GM19438 (cell line): ENCODE measurements around the gene RBM38.

Experiments
- ATAC-seq: cut with Tn5 transposase; IDR thresholded peaks from one replicate; pipeline ENCODE4 v1.9.1; 2021; ENCODE audit warnings: low read depth; ENCODE audit not compliant: unreplicated experiment

The RBM38 gene

DNA sequence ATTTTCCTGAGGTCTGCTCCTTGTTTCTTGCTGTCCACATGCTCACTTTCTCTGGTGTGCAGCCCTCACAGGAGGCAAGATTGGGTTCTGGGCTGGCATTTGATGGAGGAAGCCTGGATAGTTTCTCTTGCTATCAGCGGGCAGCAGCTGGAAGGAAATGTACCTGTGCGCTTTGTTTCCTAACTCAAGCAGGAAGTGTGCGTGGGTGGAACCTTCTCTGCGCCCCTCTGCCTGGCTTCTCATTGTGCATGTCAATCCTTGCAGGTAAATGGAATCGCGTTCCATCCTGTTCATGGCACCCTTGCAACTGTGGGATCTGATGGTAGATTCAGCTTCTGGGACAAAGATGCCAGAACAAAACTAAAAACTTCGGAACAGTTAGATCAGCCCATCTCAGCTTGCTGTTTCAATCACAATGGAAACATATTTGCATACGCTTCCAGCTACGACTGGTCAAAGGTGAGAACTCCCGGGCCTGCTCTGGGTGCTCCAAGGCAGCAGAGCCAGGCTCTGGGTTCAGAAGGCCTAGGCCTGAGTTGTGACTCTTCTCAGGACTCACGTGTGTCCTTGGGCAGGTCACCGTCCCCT, 16.8 kb upstream of the RBM38 start:
- no peak for ATAC-seq

DNA sequence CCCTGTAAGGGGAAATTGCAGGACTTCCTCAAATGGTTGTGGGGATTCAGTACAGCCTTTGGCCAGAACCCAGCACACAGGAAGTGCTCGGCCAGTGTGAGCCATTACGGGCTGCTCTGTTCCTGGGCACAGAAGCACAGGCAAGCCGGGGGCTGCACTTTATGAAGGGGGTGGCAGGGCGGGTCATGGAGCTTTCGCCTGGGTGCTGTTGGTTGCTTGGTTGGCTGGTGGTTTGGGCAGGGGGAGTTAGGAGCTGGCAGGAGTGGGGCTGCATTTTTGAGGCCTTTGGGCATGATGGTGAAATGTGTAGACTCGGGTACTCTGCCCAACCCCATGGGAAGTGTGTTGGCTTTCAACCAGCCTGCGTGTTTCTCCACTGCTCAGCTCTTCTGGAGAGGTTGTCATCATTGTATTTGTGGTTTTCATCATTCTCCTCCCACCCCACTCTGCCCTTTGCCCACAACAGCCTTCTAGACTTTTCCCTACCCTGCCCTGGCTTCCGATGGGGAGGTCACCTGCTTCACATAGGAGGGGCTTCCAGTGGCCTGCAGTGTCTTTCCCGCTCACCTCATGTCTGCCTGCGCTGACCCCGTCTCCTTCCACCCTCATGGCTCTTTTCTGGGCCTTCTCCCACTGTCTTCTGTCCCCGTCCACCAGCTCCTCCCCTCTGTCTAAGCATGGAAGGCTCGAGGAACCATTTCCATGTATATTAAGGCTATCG, 16.1 kb upstream of the RBM38 start:
- ATAC-seq: no peak

DNA sequence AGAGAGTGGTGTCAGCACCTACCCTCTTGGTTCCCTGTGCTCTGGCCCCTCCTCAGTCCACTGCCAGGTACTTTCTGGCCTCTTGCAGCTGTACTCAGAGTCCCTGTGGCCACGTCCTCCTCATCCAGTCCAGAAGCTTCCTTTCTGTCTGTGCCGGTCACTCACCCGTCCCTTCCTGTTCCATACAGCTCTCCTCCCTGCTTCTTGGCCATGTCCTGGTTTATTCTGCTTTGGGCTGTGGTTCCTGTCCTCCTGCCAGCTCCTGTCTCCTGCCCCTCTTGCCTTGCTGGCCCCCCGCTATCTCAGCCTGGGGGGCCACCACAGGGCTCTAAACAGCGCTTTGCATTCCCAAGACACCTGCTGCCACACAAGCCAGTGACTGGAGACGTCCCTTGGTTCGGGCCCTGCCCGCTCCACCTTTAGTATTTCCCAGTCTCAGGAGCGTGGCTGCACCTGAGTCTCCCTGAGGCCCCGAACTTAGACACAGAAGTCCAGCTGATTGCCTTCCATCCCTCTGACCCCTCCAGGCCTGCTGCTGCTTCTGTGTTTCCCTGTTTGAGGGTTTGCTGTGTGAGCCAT, 15.5 kb upstream of the RBM38 start:
- no peak for ATAC-seq

DNA sequence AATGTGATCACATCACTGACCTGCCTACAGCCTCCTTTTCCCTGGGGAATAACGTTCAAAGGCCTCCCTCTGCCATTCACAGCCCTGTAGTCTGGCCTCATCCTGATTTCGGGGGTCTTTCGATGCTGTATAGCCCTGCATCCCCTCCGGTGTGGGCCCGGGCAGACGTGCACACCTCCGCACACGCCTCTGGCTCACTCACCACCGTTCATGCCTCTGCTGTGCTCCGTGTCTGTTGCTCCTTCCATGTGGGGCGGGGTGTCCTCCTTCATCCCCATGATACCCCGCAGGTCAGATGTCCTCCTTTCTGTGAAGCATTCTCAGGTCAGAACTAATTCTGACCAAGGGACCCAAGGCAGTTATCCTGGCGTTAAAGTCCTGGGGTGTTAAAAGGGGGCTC, 13.8 kb upstream of the RBM38 start:
- no peak for ATAC-seq

DNA sequence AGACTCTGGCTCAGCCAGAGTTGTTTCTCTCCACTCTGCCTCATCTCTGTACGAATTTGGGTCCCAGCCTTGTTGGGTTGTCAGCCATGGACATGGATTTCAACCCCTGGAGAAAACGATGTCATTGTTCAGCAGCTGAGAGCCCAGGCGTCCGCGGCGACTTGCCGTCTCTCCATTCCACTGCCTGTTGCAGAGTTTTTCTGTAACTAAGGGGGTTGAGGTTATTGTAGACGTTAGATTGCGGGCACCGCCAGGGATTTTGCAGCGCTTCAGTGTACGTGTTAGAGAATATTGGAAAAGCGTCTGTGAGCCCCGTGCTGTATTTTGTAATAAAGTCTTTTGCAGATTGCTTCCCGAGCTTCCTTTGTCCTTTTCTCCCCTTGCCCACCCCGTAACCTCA, 13.1 kb upstream of the RBM38 start:
- no peak for ATAC-seq

DNA sequence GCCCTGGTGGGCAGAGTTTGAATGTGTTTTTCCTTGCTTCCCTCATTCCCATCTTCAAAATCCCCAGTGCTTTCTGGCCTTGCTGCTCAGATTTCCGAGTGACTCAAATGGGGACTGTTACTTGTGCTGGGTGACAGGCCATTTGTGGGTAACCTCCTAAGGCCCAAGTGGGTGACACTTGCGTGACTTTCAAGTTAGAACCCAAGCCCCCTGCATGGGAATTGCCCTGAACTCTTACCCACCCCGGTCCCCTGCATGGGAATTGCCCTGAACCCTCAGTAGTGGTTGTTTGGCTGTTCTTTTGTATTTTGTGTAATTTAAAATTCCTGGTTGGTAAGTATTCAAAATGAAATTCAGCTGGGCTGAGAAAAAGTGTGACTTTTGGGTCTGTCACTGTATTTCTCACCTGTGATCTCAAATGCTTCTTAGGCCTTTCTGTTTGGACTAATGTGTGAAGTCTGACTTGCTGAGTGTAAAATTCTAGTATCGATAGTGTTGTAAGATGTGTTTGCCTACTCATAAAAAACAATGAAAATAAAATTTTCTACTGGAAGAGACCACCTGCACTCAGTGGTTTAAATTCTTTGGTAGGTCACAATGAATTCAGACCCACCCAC, 12.4 kb upstream of the RBM38 start:
- no peak for ATAC-seq

DNA sequence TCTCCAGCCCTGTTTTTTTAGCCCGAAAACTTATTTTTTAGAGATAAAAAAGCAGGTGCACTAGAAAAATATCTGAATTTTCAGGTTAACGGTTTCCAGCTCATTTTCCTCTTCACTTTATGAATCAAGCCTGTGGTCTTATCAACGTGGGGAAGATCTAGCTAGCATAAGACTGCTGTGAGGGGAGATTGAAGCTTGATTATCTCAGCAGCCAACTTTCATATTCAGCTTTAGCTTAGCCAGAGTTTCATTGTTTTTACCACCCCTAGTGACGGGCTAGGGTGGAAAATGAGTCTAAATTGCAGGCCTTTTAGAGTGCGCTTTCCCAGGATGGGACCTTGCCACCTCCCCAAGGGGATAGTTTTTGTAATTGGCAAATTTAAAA, 11.9 kb upstream of the RBM38 start:
- no peak for ATAC-seq

DNA sequence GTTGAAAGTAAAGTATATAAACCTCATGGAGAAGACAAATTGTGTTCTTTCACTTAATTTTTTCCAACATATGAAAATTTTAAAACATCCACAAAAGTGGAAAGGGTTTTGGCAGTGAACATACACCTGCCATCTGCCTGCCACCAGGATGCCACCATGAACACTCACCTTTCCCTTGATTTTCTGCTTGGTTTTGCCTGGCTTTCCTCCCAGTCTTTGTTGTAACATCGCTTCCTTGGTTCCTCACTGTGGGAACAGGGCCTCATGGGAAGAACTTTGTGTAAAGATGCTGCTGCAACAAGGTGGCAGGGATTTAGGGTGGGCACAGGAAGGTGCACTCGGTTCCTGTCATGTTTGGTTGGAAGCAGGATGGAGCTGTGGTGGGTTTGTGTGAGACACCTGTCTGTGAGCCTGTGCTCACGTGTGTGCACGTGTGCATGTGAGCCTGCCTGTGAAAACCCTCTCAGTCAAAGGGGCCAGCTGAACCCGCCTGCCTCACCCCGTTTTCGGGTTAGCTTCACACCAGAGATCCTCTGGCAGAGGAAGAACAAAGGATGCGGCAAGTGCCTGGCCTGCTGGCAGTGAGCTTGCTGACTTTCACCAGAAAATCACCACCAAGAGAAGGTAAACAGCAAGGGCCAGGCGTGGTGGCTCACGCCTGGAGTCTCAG, 11.0 kb upstream of the RBM38 start:
- no peak for ATAC-seq

DNA sequence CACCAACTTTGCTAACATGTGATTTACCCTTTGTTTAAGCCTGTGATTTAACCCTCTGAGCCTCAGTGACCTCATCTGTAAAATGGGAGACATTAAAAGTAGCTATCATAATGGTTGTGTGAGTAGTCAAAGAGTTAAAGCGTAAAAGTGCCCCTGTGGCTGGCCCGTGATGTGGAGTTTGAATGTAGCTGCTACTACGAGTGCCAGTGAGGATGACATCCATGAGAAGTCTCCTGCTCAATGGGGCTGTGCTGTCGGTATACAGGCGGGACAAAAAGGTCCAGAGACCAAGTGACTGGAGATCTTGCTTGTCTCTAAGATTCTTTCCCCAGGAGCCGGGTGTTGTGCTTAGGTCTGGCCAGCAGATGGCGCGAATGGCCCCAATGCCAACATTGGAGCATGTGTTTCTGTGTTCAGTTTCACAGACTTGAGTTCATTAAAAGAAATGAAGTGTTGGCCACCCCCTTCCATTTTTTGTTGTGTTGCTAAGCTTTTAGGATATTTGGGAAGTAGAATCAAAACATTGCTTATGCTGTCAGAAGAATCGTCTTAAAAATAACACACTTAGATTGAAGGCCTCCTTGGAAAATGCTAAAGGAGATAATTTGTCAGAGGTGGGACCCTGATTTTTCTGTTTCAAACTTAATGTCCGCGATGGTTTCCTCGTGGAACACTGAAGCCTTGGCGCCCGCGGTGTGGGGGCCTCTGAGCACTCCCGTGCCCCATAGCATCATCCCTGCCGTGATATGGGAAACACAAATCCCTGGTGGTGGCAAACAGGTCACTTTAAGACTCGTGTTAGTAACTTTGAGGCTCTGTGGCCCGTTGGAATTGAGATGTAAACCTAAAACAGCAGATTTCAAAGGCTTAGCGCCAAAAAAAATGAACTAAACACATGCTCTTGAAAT, 9.3 kb upstream of the RBM38 start:
- no peak for ATAC-seq

DNA sequence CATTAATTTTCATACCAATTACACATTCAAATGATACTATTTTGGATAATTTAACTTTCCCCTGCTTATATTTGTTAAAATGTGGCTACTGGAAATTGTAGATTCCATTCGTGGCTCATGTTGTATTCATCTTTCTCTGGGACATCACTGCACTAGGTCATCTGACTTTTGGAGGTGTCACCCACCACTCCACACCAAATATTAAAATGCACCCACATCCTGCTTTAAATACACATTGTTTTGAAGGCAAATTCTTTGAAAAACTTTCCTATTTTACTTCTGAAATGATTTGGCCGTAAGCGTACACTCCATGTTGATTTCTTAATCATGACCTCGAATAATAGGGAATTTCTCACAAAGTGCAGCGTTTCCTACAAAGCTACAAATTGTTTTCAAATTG, 8.7 kb upstream of the RBM38 start:
- no peak for ATAC-seq

DNA sequence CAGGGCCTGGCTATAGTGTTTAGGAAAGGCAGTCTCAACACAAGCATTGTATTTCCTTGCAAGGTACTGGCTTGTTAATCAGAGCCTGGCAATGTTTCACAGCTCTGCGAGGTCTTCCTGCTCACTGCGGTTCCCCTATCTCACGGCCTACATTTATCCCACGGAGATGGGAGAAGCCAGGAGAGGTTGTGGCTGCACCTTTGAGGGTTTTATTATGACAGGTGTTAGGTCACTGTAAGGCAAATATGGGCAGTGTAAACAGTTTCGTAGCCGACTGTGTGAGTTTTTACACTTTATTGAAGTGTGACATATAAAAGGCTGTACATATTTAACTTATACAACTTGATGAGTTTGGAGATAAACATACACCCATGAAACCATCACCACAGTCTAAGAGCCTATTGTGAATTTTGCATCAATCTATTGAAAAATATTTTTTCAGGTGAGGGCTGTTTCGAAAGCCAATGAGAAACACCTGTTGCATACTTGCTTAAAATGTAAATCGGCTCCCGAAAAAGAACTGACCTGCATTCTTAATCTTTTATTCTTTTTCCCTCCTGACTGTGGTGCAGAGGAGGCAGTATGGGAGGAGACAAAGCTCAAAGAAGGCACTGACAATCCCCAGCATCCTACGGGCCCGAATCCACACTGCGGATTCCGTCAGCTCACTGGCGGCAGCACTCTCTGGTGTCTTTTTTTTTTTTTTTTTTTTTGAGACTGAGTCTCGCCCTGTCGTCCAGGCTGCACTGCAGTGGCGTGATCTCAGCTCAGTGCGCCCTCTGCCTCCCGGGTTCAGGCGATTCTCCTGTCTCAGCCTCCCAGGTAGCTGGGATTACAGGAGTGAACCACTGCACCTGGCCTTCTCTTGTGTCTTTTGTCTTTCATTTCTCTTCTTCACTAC, 7.5 kb upstream of the RBM38 start:
- ATAC-seq: no peak

DNA sequence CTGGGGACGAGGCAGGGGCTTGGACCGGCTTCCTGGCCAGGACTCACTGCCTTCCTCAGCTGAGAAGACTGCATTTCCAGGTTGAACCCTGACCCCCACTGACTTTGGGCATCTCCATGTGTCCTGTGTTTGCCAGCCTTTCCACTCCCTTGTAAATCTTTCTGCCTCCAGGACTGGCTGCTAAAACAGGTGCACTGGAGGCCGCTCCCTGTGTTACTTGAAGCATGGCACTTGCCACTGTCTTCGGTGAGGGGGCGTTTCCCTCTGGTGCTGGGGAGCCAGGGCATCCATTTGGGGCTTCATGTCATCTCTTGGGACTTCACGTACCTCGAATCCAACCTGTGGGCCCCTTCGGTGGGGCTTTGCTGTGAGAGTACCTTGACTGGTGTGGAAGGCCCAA, 6.7 kb upstream of the RBM38 start:
- ATAC-seq: no peak

DNA sequence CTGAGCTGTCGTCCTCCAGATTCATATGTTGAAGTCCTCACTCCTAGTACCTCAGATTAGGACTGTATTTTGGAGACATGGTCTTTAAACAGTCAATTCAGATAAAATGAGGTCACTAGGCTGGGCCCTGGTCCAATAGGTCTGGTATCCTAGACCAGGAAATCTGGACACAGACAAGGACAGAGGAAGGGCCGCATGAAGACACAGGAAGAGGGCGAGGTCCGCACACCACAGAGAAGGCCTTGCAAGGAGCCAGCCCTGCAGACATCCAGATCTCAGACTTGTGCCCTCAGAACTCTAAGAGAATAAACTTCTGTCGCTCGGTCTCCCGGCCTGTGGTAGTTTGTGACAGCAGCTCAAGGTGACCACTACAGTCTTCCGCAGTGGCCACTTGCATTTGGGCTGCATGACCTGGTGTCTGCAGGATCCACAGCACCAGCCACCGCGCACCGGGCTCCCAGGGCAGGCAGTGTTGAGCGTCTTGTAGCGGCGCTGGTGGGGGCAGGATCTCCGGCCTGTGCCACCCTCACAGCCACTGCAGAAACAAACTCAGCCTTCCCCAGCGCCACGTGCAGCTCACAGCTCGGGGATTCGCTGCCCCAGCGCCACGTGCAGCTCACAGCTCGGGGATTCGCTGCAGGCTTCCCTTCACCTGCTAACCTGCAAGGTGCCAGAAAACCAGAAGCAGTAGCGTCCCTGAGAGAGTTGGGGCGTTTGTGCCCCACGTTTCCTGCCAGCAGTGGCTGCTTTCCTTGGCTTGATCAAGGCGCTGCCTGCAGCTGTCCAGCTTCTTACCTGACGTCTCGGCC, 6.0 kb upstream of the RBM38 start:
- ATAC-seq: no peak

DNA sequence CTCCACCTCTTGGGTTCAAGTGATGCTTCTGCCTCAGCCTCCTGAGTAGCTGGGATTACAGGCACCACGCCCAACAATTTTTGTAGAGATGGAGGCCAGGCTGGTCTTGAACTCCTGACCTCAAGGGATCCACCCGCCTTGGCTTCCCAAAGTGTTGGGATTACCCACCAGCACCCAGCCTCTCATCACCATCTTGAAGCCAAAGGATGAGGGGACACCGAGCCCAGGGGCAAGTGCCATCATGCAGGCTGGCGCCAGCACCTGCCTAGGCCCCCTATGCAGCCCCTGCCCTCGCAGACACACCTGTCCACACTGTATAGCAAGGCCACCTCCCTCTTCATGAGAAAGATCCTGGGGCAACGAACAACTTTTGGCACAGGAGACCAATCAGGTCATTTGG, 5.3 kb upstream of the RBM38 start:
- no peak for ATAC-seq

DNA sequence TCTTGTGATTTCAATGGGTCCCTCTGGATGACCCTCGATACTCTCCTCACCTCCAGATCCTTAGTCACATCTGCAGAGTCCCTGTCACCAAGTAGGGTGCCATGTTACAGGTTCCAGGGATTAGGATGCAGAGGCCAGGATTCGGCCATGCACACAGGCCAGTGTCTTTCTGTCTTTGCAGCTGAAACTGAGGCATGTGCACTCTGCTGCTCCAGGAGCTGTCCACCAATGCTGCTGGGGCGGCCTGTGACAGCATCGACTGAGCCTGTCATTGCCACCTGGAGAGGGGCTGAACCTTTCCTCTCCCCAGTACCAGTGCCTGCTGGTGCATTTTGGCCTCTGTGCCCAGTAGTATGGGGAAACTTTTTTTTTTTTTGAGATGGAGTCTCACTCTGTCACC, 4.4 kb upstream of the RBM38 start:
- no peak for ATAC-seq

DNA sequence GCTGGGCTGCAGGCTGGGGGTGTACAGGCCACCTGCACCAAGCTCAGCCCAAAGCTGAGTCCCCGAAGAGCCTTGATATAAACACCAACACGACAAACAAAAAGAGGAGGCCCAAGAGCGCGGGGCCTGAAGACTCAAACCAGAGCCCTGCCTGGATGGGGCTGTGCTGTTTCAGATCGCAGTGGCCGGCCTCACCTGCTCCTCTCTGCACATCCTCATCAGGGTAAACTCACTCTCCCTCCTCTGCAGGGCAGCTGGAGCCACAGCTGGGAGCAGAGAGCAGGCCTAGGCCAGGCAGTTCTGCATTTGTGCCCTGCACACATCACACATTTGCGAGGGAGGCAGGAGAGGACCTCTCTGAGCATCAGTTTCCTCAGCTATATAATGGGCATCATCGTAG, 3.7 kb upstream of the RBM38 start:
- ATAC-seq: no peak

DNA sequence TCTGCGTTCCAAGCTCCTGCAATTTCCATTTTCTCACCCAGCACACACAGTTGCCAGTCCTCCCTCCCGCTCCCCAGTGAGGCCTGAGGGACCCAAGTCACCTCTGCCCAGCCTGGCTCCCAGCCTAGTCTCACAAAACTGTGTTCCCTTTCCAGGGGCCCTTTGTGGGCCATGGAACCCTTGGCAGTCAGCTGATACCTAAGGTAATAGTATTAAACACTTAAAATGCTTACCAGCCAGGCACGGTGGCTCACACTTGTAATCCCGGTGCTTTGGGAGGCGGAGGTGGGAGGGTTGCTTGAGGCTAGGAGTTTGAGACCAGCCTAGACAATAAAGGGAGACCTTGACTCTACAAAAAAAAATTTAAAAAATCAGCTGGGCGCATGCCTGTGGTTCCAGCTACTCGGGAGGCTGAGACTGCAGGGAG, 3.2 kb upstream of the RBM38 start:
- no peak for ATAC-seq

DNA sequence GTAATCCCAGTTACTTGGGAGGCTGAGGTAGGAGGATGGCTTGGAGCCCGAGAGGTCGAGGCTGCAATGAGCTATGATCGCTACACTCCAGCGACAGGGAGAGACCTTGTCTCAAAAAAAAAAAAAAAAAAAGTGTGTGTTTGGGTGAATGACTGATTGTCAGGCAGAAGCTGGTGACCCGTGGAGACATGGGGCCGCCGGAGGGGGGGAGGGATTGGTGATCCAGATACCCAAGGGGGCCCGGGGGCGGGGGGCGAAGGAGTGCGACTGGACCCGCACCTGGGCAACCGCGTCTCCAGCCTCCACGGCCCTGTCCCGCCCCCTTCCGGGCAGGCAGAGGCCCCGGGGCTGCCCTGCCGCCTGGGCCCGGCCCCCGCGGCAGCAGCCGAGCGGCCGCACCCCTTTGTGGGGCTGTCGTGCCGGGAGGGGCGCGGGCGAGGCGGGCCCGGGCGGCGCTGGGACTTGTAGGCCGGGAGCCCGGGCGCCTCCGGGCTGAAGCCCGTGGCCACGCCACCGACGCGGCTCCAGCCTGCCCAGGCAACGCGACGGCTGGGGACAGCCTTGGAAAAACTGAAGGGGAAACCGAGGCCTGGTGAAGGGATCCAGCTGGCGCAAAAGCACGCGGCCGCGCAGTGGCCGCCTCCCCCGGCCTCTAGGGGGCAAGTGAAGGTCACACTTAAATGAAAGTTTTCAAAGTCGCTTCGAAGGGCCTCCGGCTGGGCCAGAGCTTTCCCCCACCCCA, 2.1 kb upstream of the RBM38 start:
- ATAC-seq: no peak
